Astrocyte of the hippocampus (primary cell): ENCODE data around the gene ASXL2.
A peak's percentile ranks its signal among the peaks of the same experiment; 100 is the strongest.

Experiments
- DNase-seq: peaks from one replicate; pipeline ENCODE4 v3.0.0; 2011; ENCODE audit warnings: low read depth, low spot score

ASXL2 gene

DNA sequence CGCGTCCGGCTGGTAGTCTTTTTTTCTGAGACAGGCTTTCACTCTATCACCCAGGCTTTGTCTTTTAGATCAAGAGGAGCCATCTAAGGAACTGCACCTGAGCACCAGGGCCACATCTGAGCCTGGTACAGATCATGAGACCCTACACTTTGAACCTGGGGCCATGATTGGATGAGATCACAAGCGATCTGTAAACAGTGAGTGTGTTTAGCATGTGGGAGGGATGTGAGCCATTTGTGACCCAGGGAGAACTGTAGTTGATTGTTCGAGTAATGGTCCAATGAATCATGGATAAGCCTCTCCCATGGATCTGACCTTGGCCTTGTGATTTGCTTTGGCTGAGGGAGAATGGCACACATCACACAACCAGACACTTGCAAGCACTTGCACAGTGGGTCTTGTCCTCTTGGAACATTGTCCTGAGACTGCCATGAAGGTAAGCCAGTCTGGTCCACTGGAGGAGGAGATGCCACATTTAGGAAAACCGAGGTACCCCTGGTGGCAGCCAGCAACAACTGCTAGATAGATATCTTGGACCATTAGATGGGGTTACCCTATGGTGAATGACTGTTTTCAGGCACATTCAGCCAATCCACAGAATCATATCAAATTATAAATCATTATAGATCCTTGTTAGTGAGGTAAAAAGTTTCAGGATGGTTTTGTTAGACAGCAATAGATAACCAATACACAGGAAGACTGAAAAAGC is 185.4 kb downstream of the ASXL2 start:
- DNase-seq = no peak

- DNase-seq = peak; percentile 65
These were observed 186.1 kb downstream of the ASXL2 start for GRCh38 chr2:25692143-25692542.

GRCh38 chr2:25690058-25690457 is 188.2 kb downstream of the ASXL2 start:
- DNase-seq = peak; percentile 67

DNA sequence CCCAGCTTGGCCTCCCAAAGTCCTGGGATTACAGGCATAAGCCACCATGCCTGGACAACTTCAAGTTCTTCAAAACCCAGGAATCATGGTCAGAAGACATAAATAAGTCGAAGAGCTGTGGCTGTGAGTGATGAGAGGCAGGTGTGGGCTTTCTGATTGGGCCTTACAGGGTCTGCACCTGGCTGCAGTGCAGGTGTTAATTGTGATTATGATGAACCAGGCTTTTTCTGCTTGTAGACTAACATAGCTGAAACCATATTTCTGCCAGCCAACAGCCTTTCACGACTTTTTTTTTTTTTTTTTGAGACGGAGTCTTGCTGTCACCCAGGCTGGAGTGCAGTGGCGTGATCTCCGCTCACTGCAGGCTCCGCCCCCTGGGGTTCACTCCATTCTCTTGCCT is 190.1 kb downstream of the ASXL2 start:
- DNase-seq = no peak

- no peak for DNase-seq
These were observed 192.5 kb downstream of the ASXL2 start for GRCh38 chr2:25685741-25686140.

DNA sequence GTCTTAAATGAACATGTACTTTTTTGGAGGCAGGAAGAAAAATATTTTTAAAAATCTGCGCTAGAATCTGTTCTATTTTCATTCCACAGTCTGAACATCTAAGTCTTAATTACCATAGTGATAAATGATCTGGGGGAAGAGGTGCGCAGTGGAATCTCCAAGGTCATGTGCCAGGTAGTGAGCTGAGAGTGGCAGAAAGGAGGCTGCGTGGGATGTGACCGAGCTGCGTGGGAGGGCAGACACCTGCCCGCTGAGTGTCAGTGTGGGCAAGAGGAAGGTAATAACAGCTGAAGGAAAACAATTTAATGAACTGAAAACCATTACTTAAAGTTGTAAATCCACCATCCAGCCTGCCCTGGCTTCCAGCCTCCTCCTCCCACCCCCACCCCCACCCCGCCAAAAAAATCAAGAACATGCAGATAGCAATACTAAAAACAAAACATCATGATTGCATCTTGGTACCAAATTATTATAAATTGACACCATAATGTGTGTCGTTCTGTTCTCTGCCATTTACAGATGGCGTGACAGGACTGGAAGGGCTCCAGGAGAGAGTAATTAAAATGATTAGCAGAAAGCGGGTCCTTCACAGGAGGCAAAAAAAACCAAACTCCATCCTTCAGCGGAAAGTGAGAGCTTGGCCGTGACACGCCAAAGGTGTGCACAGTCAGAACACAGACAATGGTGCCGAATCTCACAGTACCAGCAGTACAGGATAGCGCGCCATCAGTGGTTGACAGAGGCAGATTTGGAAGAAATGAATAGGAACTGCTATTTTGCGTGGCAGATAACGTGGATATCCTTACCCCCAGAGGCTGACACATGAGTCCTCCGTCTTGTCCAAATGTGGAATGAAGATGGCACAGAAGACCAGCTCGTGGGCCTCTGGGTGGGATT is 193.5 kb downstream of the ASXL2 start:
- DNase-seq = no peak
